Panc1 (cell line): ENCODE results near the gene CCDC146. TPM values are rescaled to one million over a fixed set of nuclear protein-coding genes. Genes with fewer than 3 reads are reported as not detected.

Experiments used
- ATAC-seq: fragments of 200-7000 bp; cut with Tn5 transposase; 2 replicates; pipeline ENCODE4 v1.9.1; 2020; ENCODE audit warnings: mild to moderate bottlenecking, moderate library complexity
- BruUV-seq: library from RNA; stranded (reverse); fragments of 400-500 nt; replicated peaks from 2 replicates; lab custom pipeline; 2021; lab: Mats Ljungman, UMichigan
- CTCF ChIA-PET: fragments of 300-600 bp; sonication (Branson Sonifier 250); formaldehyde crosslinking; loops from one replicate; lab custom pipeline; 2022; ENCODE audit warnings: antibody characterized with exemption; lab: Charles Lee
- POLR2A ChIA-PET: fragments of 300-600 bp; sonication (Branson Sonifier 250); formaldehyde crosslinking; loops from one replicate; lab custom pipeline; 2022; ENCODE audit warnings: antibody characterized with exemption; lab: Charles Lee
- DNase-seq: peaks from one replicate; pipeline ENCODE4 v3.0.0-alpha.2; 2010; ENCODE audit warnings: low read depth, low spot score
- H3K27ac ChIP-seq: 2 replicates; pipeline ENCODE4 v1.5.1; 2011; ENCODE audit warnings: mild to moderate bottlenecking, low read length, inconsistent platforms
- H3K27me3 ChIP-seq: fragments of 200-500 bp; sonication (Bioruptor generic); 2 replicates; pipeline ENCODE4 v1.6.0; 2014; ENCODE audit warnings: low read length, inconsistent platforms; ENCODE audit not compliant: control insufficient read depth, insufficient read depth
- H3K36me3 ChIP-seq: fragments of 200-500 bp; sonication (Bioruptor generic); 2 replicates; pipeline ENCODE4 v1.5.1; 2014; ENCODE audit warnings: inconsistent platforms, mild to moderate bottlenecking, low read length, moderate library complexity; ENCODE audit not compliant: control insufficient read depth, insufficient read depth
- H3K4me1 ChIP-seq: 2 replicates; pipeline ENCODE4 v1.5.1; 2011; ENCODE audit warnings: inconsistent platforms, mild to moderate bottlenecking, low read length, moderate library complexity; ENCODE audit not compliant: control insufficient read depth, insufficient read depth
- H3K4me3 ChIP-seq, 2 experiments: 2 replicates each; pipeline ENCODE4 v1.5.1; 2011 to 2012; ENCODE audit warnings: low read depth in 2 of 2, low read length in 2 of 2, mild to moderate bottlenecking in 2 of 2, inconsistent platforms in 1 of 2, moderate library complexity in 1 of 2
- H3K9me3 ChIP-seq: fragments of 200-500 bp; sonication (Bioruptor generic); 2 replicates; pipeline ENCODE4 v1.5.1; 2014; ENCODE audit warnings: low read depth, mild to moderate bottlenecking, inconsistent platforms, low read length, moderate library complexity; ENCODE audit not compliant: control insufficient read depth, insufficient read depth
- POLR2AphosphoS5 ChIP-seq: IDR thresholded peaks from 2 replicates; pipeline ENCODE4 v1.6.1; 2012; ENCODE audit warnings: mild to moderate bottlenecking, low read depth, low read length, moderate library complexity
- REST ChIP-seq, 2 experiments: IDR thresholded peaks; 2 replicates each; pipeline ENCODE4 v1.6.1; 2011 to 2012; ENCODE audit warnings: low read depth in 2 of 2, control low read depth in 1 of 2, low read length in 1 of 2, mild to moderate bottlenecking in 1 of 2, moderate library complexity in 1 of 2; ENCODE audit not compliant: insufficient read depth in 1 of 2
- SIN3A ChIP-seq: IDR thresholded peaks from 2 replicates; pipeline ENCODE4 v1.6.1; 2012; ENCODE audit warnings: low read depth, mild to moderate bottlenecking, low read length, moderate library complexity, borderline replicate concordance; ENCODE audit not compliant: insufficient read depth
- TCF7L2 ChIP-seq: IDR thresholded peaks from 2 replicates; pipeline ENCODE4 v1.6.1; 2011; ENCODE audit warnings: mild to moderate bottlenecking, low read depth, low read length, inconsistent platforms
- in situ Hi-C: cut with HindIII; loops from 2 replicates; pipeline ENCODE4 v1.10.0; 2016; ENCODE audit warnings: low sequenced_read_pairs, low pct_unique_long_range_greater_than_20kb
- intact Hi-C: fragments of 100-400 bp; cut with micrococcal nuclease; formaldehyde crosslinking; loops from one replicate; pipeline ENCODE4 v1.10.0; 2022; ENCODE audit not compliant: unreplicated experiment
- total RNA-seq: library from RNA; stranded (reverse); gene quantifications from one replicate; pipeline ENCODE4 v1.2.1, GENCODE V29; 2021; ENCODE audit not compliant: unreplicated experiment
- TF ChIP-seq, protein P1 (sequence below): fragments of 450-650 bp; IDR thresholded peaks from 2 replicates; pipeline ENCODE4 v1.5.1; 2017; ENCODE audit warnings: mild to moderate bottlenecking

The CCDC146 gene
- total RNA-seq, 1 experiment from 2014 or later: 1.2 TPM

DNA sequence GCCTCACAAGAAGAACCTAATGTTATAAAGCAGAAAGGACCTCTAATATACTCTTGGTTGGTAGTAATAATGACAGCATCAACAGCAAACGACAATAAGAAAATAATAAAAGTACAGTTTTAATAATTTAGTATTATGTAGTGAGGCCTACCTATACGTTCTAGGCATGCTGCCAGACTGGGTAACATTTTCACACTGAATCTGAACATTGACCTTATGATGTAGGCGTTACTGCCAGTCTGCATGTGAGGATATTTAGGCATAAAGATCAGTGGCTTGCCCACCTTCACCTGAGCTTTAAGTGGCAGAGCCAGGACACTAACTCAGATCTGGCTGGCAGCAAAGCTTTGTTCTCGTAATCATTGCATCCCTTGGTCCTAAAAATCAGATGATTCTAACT is 74.7 kb downstream of the CCDC146 start:
- no peaks in the 10 kb centered on the region for H3K36me3 ChIP-seq
- CTCF ChIA-PET: no interaction called here
- H3K27ac ChIP-seq: no peak overlapping the region
- TF ChIP-seq POLR2AphosphoS5 (no peak), REST (IDR thresholded peaks at IDR 0.05; ENCODE audit: insufficient read depth in 1 of 2, low read depth in 2 of 2, low read length in 1 of 2) (no peak), SIN3A (no peak), TCF7L2 (no peak)
- TF ChIP-seq, protein P1, sequence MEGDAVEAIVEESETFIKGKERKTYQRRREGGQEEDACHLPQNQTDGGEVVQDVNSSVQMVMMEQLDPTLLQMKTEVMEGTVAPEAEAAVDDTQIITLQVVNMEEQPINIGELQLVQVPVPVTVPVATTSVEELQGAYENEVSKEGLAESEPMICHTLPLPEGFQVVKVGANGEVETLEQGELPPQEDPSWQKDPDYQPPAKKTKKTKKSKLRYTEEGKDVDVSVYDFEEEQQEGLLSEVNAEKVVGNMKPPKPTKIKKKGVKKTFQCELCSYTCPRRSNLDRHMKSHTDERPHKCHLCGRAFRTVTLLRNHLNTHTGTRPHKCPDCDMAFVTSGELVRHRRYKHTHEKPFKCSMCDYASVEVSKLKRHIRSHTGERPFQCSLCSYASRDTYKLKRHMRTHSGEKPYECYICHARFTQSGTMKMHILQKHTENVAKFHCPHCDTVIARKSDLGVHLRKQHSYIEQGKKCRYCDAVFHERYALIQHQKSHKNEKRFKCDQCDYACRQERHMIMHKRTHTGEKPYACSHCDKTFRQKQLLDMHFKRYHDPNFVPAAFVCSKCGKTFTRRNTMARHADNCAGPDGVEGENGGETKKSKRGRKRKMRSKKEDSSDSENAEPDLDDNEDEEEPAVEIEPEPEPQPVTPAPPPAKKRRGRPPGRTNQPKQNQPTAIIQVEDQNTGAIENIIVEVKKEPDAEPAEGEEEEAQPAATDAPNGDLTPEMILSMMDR: no peak
- DNase-seq: no peak
- BruUV-seq: no TSS peak
- no peaks in the 10 kb centered on the region for H3K9me3 ChIP-seq
- ATAC-seq: no peak
- in situ Hi-C loops (no loop called here), intact Hi-C loops (loop anchor here (10.0 kb wide), 1 partner anchor 52 kb away; no protein-coding TSS in a partner anchor)
- POLR2A ChIA-PET: no interaction called here
- no peaks in the 10 kb centered on the region for H3K4me1 ChIP-seq
- H3K4me3 ChIP-seq: no peak overlapping the region
- H3K27me3 ChIP-seq: peaks cover 2% of the 10 kb centered on the region; the same call in 1 of the 2 replicates

GRCh38 chr7:77199013-77199966 is 76.9 kb downstream of the CCDC146 start, which contains the start of gene FGL2:
TSS of gene FGL2 (minus strand) at chr7:77199819. CDS start at chr7:77199793, 26 bp downstream.
- ATAC-seq (no peak), DNase-seq (no peak)
- in situ Hi-C loops: no loop called here
- no peak within 1 kb of the TSS for H3K4me3 ChIP-seq
- BruUV-seq: no TSS peak
- POLR2A ChIA-PET: no interaction called here
- intact Hi-C loops: loop anchor here (10.0 kb wide), 1 partner anchor 54 kb away; no protein-coding TSS in a partner anchor
- H3K4me1 ChIP-seq: no peaks in the 10 kb centered on the region
- no peaks in the 10 kb centered on the region for H3K9me3 ChIP-seq
- H3K27me3 ChIP-seq: peaks cover 2% of the 10 kb centered on the region; the same call in 1 of the 2 replicates
- TF ChIP-seq SIN3A (no peak), POLR2AphosphoS5 (no peak), REST (IDR thresholded peaks at IDR 0.05; ENCODE audit: insufficient read depth in 1 of 2, low read depth in 2 of 2, low read length in 1 of 2) (no peak), TCF7L2 (no peak)
- TF ChIP-seq, protein P1: no peak
- no peak within 1 kb of the TSS for H3K27ac ChIP-seq
- H3K36me3 ChIP-seq: no peaks in the 10 kb centered on the region
- CTCF ChIA-PET: no interaction called here
